NT2/D1 (cell line): Measurements from ENCODE around the gene KCTD5.

Source experiments
- YY1 ChIP-seq: IDR thresholded peaks from 2 replicates; pipeline ENCODE4 v1.6.1; 2011; ENCODE audit not compliant: insufficient read length, insufficient read depth
- ZNF274 ChIP-seq: IDR thresholded peaks from 2 replicates; pipeline ENCODE4 v1.6.1; 2011; ENCODE audit warnings: mild to moderate bottlenecking, low read depth, low read length

- no peak for TF ChIP-seq YY1
- no peak for TF ChIP-seq ZNF274
These were observed 27.8 kb downstream of the KCTD5 start for GRCh38 chr16:2710021-2710710.
